Measurements from ENCODE around the gene LDHAL6A.

Gene LDHAL6A

DNA sequence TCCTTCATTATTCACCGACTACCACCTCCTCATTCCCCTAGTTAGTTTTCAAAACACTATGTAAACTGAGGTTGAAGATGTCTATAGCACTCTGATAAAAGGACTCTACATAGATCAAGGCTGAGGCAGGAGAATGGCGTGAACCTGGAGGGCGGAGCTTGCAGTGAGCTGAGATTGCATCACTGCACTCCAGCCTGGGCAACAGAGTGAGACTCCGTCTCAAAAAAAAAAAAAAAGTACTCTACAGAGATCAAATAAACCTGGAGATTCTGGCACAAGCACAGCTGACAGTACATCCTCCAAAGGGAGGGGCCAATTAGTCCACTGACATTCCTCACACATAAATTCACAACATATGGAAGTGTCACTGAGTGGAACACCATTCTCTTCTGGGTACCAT is 40.0 kb downstream of the LDHAL6A start:
- TF ChIP-seq, protein P1, sequence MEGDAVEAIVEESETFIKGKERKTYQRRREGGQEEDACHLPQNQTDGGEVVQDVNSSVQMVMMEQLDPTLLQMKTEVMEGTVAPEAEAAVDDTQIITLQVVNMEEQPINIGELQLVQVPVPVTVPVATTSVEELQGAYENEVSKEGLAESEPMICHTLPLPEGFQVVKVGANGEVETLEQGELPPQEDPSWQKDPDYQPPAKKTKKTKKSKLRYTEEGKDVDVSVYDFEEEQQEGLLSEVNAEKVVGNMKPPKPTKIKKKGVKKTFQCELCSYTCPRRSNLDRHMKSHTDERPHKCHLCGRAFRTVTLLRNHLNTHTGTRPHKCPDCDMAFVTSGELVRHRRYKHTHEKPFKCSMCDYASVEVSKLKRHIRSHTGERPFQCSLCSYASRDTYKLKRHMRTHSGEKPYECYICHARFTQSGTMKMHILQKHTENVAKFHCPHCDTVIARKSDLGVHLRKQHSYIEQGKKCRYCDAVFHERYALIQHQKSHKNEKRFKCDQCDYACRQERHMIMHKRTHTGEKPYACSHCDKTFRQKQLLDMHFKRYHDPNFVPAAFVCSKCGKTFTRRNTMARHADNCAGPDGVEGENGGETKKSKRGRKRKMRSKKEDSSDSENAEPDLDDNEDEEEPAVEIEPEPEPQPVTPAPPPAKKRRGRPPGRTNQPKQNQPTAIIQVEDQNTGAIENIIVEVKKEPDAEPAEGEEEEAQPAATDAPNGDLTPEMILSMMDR (IDR thresholded peaks at IDR 0.05; ENCODE audit: low read depth, low read length): no peak
- no peak for DNase-seq (ENCODE audit: extremely low read depth, low read depth)

DNA sequence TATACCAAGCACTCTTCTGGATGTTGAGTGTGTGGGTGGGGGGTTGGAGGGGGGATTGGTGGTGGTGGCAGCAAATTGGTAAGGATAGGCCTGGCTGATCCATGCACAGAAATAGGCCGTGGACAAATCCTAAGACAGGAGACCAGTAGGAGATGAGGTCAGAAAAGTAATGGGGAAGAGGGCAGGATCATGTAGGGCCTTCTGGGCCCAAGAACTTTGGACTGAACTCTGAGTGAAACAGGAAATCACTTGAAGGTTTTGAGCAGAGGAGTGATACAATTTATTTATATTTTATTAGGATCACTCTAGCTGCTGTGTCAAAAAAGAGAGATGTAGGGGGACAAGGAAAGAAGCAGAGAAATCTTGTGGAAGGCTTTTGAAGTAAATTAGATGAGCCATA is 42.4 kb downstream of the LDHAL6A start:
- TF ChIP-seq, protein P1 (IDR thresholded peaks at IDR 0.05; ENCODE audit: low read depth, low read length): no peak
- no peak for DNase-seq (ENCODE audit: extremely low read depth, low read depth)

DNA sequence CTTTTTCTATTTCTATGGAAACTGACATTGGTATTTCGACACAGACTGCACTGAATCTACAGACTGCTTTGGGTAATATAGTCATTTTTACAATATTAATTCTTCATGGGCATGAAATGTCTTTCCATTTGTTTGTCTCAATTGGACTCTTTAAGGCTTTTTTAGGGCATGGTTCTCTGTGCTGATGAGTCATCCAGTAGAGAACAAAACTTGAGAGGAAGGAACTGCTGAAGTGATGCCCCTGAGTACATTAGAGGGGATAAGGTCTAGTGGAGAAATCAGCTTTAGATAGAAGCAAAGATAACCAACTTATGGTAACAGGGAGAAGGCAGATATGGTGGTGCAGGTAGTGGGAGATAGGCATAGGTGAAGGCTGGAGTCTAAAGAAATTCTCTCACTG is 46.0 kb downstream of the LDHAL6A start:
- no peak for DNase-seq (ENCODE audit: extremely low read depth, low read depth)
- TF ChIP-seq, protein P1 (IDR thresholded peaks at IDR 0.05; ENCODE audit: low read depth, low read length): no peak

DNA sequence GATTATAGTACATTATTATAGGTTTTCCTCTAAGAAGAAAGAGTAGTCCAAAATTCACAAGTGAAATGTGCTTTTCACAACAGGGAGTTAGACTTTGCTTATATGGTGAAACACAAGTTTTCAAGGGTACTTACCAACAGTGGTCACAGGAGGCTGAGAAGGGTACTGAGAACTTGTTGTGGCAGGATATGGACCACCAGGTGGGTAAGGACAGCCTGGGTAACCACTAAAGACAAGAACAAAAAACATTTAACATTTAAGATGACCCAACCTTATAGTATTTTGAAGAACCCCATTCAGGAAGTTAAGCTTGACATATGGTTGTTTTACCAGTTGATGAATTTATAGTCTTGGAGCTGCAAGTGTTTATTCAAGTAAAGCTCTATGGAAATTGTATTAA is 46.7 kb downstream of the LDHAL6A start:
- no peak for DNase-seq (ENCODE audit: extremely low read depth, low read depth)
- TF ChIP-seq, protein P1 (IDR thresholded peaks at IDR 0.05; ENCODE audit: low read depth, low read length): no peak

DNA sequence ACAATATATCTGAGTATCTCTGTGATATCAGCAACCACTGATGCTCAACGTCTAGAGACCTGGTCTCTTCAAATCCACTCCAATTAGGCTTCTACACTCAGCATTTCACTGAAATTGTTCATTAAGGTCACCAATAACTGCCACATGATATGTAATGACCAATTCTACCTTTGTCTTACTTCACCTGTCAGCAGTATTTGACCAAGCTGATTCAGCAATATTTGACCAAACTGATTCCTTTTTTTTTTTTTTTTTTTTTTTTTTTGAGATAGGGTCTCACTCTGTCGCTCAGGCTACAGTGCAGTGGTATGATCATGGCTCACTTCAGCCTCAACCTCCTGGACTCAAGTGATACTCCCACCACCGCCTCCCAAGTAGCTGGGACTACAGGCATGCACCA is 65.5 kb downstream of the LDHAL6A start:
- no peak for DNase-seq (ENCODE audit: extremely low read depth, low read depth)
- TF ChIP-seq, protein P1 (IDR thresholded peaks at IDR 0.05; ENCODE audit: low read depth, low read length): no peak

DNA sequence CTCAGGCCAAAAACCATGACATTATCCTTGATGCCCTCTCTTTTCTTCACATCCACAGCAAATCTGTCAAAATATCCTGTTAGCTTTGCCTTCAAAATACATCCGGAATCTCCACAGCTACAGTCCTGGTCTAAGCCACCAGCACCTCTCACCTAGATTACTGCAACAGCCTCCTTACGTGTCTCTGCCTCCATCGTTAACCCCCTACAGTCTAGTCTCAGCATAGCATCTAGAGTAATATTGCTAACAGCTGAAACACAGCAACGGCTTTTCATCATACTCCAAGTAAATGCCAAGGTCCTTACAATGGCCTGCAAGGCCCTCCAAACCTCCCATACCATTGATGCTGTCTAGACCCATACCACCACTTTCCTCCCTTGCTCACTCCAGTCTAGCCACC is 66.7 kb downstream of the LDHAL6A start:
- DNase-seq (ENCODE audit: extremely low read depth, low read depth): no peak
- TF ChIP-seq, protein P1 (IDR thresholded peaks at IDR 0.05; ENCODE audit: low read depth, low read length): no peak; the same call in 1 of the 2 replicates

DNA sequence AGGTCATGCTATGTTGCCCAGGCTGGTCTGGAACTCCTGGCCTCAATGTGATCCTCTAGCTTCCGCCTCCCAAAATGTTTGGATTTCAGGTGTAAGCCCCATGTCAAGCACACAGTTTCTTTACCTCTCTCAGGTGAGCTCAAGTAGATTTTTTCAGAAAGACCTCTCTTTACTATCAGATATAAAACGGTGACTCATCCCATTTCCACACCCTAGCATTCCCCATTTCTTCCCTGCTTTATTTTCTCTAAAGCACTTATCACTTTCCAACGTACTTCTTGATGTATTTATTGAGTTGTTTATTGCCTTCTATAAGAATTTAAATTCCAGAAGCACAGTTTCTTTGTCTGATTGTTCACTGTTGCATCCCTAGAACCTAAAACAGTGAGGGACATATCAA is 67.4 kb downstream of the LDHAL6A start:
- no peak for DNase-seq (ENCODE audit: extremely low read depth, low read depth)
- TF ChIP-seq, protein P1 (IDR thresholded peaks at IDR 0.05; ENCODE audit: low read depth, low read length): no peak

Data from AG09319 (cell line).